ENCODE results near the gene RELCH.

GRCh38 chr18:62324181-62324828 is 137.2 kb downstream of the RELCH start:
- TF ChIP-seq POLR2A (IDR thresholded peaks at IDR 0.05) (no peak), CTCF (IDR thresholded peaks at IDR 0.05) (no peak)

Measured in uterus (tissue), 2 donors.